CD4-positive, alpha-beta T cell treated with Interleukin-4 for 1 hour (primary cell): ENCODE results near the gene MYO5C.

ENCODE experiments used
- DNase-seq, 2 donors: peaks; one replicate each; pipeline ENCODE4 v3.0.0-alpha.2; 2020 to 2022

Gene MYO5C

GRCh38 chr15:52278636-52279367, 16.8 kb downstream of the MYO5C start:
- no peak for DNase-seq

GRCh38 chr15:52278135-52278534, 17.5 kb downstream of the MYO5C start:
- no peak for DNase-seq

DNA sequence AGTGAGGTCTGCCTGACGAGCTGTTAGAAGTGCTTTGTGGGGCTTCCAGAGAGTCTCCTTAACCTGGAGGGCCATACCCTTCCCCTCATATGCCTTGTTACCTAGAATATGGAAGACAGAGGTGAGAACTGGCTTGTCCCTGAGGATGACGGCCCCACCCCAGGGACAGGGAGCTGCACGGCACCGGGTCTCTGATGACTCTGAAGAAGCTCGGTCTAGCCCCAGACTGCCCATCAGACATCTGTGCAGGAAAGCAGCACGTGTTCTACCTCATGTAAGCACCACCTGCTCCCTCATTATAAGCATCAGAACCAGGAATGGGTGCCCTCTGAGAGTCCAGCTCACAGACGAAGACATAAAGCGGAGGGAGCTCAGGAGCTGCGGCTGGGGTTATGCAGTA, 18.0 kb downstream of the MYO5C start:
- DNase-seq: no peak

DNA sequence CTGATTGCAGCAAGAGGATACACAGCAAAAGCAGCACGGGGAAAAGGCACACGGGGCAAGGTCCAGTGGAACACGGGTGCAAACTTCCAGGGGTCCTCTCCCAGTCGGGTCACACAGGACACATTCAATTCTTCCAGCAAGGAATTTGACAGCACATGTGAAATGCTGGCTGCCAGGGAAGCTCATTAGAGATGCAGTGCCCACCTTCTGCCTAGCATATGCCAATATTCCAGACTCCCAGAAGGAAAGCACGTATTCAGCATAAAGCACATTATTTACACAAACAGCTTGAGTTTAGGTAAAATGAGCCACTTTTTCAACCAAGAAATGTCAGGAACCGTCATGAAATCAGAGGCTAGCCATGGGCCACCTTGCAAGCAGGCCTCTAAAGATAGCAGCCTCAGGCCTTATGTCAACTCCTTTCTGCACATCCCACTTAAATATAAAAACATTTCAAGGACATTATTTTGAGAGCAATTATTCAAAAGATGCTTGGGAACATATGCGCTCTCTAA, 19.3 kb downstream of the MYO5C start:
- DNase-seq: no peak

GRCh38 chr15:52263563-52264282, 31.9 kb downstream of the MYO5C start:
- DNase-seq: no peak

- DNase-seq: no peak
Measured at GRCh38 chr15:52262364-52262763, 33.2 kb downstream of the MYO5C start.

- DNase-seq: peak; percentile 68 to 74
Measured at GRCh38 chr15:52261498-52262242, 33.9 kb downstream of the MYO5C start.

DNA sequence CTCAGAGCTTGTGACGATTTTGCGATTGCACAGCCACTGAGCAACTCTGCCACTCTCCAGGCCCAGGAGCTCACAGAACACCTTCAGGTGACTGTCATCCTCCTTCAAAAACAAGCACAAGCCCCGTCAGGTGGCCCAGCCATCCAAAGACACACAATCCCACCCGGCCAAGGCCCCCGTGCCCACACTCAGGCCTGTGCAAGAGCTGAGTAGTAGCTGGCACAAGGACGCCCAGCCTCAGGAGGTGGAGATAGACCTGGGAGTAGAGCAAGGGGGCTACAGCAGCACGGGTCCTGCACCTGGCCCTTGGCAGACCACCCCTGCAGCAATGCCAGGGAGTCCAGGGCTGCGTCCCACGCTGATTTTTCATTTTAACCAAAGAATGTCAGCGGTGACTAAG, 34.6 kb downstream of the MYO5C start:
- no peak for DNase-seq

DNA sequence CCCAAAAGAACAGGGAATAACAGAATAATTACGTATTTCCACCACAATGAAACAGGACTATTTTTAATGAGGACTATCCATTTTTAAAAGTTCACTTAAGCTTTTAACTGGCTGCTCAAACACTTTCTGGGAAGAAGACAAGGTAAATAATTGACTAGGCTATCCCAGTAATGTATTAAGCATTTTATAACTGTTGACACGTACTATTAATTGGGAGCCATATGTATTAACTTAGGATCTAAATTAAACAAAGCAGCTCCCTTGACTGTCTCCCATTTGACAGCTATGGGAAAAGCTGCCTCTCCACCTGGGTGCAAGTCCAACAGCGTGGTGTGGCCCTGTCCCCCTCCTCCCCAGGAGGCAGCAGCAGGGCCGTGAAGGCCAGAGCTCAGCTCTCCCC, 36.1 kb downstream of the MYO5C start:
- no peak for DNase-seq

DNA sequence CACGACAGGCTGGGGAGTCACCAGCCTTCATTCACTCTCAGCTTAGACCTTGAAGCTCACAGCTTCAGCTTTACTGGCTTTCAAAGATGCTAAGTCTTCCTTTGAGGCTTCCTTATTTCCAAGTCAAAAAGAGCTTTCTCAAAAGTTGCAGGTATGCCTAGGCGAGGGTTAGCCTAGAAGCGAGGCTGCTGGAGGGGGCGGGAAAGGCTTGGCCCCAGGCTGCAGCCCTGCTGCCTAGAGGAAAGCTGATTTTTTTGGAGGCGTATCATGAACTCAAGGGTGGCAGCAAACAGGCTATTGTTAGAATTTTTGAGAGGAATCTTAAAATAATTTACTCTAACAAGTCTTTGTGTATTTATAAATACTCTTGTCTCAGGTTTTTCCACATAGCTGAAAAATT, 37.1 kb downstream of the MYO5C start:
- no peak for DNase-seq

- no peak for DNase-seq
Measured at GRCh38 chr15:52257734-52258062, 37.9 kb downstream of the MYO5C start.

GRCh38 chr15:52256930-52257733, 38.5 kb downstream of the MYO5C start:
- no peak for DNase-seq

DNA sequence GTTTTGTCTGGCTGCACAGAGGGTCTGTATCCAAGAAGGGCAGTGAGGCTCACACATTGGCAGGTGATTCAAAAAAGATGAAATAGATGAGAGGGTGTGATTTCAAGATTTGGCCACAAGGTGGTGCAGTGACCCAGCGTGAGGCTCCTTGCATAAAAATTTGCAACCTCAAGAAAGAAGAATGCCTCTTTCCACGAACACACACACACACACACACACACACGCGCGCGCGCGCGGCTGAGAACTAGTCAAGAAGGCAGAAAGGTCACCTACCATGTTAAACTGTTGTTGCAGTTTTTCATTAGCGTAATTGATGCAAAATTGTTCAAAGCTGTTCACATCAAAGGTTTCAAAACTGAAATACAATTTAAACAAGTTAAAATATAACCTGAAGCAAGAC, 39.2 kb downstream of the MYO5C start:
- DNase-seq: peak; percentile 83 to 87

GRCh38 chr15:52255935-52256334, 39.7 kb downstream of the MYO5C start:
- no peak for DNase-seq

DNA sequence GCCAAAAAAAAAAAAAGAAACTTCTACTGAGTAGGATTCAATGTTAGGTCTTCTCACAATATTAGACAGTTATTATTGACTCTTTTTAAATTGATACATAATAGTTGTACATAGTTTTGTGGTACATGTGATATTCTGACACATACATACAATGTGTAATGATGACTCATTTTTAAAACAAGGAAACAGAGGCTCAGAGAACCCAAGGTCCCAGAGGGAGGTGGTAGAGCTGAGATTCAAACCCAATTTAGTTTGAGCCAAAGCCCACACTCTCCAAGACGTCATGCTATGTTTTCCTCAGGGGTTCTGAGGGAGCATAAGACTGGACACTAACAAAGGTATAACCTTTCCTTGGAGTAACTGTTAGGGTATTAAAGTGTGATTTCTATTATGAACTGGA, 40.6 kb downstream of the MYO5C start:
- DNase-seq: no peak

GRCh38 chr15:52254391-52254790, 41.2 kb downstream of the MYO5C start:
- DNase-seq: no peak

DNA sequence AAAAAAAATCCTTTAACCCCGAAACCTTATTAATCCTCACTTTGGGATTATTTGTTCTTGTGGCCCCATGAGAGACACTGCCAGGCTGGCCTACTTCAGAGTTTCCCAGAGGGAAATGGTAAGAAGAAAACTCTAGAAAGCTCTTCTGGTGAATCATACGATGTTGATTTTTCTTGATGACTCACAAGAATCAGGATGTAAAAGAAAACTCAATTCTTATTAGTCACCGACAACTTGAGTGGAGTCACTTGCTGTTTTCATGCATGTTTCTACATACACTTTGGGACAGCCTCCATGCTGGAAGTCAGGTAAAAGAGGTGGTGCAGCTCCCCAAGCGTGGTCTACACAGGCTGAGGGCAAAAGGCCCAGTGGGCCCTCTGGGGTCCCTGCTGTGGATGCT, 42.8 kb downstream of the MYO5C start:
- no peak for DNase-seq

DNA sequence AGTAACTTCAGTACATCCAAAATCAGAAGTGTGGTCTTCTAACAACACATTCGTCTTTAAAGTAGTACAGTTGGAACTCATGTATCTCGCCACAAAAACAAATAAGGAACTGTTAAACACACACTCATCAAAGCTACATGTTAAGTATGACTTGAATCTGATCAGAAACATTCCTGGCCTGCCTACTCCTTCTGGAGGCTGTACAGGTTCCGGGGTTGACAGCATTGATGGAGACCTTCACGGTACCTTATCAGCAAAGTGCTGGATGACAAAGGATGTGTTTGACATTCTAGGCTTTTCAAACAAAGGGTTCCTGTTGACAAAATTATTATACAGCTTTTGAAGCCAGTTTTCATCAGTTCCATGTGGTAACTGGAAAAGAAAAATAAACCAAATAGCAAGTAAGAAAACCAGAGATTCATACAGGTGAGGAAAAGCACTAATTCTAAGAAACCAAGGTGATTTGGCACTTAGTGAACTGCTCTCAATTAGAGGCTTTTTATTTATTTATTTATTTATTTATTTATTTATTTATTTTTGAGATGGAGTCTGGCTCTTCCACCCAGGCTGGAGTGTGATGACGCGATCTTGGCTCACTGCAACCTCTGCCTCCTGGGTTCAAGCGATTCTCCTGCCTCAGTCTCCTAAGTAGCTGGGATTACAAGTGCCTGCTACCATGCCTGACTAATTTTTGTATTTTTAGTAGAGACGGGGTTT, 44.3 kb downstream of the MYO5C start:
- no peak for DNase-seq

DNA sequence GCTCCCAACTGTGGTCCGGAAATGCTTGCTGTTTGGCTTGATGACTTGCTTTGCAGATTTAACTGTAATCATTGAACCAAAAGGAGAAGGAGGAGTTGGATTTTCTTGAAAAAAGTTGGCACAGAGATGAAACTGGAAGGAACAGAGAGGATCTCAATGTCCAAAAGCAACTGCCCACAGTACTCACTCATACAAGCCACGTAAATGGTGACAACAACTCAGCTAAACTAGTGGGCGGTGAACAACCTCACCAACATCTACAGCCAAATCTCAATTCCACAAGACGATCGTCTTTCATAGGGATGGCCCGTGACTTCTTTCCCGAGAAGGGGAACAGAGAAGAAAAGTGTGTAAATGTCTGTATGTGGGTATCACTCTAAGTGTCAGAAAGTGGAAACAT, 48.1 kb downstream of the MYO5C start:
- DNase-seq: no peak

DNA sequence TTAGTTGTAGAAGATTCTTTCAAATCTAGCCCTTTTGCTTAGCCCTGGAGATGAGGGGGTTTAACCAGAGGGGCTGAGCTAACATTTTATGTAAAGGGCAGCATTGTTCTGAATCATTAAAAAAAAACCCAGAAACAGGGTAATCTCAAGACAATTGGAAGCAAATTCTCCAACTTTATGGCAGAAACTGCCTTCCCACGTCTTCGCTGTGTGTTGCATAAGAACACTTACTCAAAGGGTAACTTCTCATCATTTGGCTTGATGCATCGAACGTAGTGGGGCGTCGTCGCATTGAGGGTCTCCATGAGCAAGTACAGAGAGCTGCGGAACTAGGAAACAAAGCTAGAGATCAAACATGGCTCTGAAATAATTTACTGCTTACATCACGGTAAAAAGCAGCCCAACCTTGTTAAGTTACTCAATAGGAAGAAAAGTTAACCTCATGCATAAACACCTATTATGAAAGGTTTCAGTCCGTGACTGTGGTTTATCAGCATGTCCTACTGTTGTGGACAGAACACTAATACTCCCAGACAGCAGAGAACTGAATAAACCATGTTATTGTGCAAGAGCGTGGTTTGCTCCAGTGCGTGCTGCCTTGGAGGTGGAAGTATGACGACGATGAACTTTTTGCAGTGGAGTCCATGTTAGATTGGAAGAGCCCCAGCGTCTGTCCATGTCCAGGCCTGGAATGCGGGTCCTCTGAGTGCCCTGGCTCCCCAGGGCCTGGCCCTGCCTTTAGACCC, 48.7 kb downstream of the MYO5C start:
- peak in 1 of 2 donors; percentile 25 for DNase-seq
